Hematopoietic multipotent progenitor cell treated with erythropoietin and hydrocortisone succinate and interleukin-3 and kit ligand, for 6 days (in vitro differentiated cells): ENCODE results near the gene FAM83C.

Source experiments
- DNase-seq: peaks from one replicate; pipeline ENCODE4 v3.0.0-alpha.2; 2015

FAM83C gene

DNA sequence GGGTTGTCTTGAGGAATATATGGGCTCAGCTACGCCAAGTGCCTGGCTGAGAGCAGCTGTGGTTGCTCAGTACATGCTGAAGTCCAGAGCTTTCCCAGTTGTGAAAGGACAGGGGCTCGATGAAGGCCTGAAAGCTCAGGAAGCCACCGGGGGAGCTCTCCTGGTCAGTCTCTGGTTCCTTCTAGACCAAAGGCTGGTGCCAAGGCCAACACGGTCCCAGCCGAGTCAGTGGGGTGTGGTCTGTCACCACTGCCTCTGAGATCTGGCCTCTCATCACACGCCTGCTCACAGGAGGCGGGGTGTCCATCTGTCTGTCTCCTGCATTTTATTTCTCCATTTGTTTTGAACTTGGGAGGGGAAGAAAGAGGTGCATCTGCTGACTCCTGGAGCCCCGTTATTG is 4.9 kb upstream of the FAM83C start:
- peak; percentile 59 for DNase-seq

DNA sequence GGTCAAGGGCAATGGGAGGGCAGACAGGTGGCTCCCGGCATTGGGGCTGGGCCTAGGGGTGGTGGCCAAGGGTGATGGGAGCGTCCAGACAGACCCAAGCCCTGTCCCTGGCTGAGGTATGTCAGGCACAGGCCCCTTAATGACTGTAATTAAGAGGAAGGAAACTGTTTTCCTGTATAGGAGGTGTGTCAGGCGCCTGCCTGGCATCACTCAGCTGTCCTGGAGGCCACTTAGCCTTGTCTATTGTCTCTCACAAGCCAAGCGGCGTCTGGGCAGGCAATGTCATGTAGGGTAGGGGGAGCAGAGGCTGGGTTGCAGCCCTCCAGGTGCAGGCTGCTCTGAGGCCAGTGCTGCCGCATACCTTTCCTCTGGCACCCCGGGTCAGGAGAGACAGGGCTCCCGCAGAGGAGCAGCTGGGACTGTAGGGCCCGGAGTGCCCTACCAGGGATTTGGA is 3.9 kb upstream of the FAM83C start:
- DNase-seq, result no peak

DNA sequence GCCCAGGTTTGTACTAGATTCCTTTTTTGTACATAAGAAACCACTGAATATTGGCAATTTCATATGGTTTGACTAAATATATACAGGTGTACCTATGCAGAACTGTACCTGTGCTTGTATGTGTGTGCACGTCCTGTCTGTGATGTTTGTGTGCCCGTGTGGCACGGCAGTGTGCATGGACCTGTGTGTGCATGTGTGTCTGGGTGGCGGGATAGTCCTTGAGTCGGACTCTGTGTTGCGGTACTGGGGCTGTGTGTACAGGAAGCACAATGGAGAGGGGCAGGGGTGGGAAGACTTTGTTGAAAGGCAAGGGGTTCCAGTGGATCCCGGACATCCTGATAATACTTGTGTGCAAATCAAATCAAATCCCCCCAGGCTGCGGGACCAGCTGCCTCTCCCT is 3.4 kb upstream of the FAM83C start:
- no peak for DNase-seq

DNA sequence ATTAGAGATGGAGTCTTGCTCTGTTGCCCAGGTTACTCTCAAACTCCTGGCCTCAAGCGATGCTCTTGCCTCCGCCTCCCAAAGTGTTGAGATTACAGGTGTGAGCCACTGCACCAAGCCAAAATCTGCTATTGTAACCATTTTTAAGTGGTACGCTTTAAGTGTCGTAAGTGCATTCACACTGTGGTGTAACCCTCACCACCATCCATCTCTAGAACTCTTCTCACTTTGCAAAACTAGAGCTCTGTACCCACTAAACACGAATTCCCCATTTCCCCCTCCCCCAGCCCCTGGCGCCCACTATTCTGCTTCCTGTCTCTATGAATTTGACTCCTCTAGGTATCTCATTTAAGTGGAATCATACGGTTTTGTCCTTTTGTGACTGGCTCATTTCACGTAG is 2.8 kb upstream of the FAM83C start:
- no peak for DNase-seq

GRCh38 chr20:35294293-35294685 is 2.1 kb upstream of the FAM83C start:
- no peak for DNase-seq

GRCh38 chr20:35293303-35294292 is 1.4 kb upstream of the FAM83C start:
- no peak for DNase-seq

GRCh38 chr20:35292504-35293285 is 470 bp upstream of the FAM83C start:
- no peak for DNase-seq

DNA sequence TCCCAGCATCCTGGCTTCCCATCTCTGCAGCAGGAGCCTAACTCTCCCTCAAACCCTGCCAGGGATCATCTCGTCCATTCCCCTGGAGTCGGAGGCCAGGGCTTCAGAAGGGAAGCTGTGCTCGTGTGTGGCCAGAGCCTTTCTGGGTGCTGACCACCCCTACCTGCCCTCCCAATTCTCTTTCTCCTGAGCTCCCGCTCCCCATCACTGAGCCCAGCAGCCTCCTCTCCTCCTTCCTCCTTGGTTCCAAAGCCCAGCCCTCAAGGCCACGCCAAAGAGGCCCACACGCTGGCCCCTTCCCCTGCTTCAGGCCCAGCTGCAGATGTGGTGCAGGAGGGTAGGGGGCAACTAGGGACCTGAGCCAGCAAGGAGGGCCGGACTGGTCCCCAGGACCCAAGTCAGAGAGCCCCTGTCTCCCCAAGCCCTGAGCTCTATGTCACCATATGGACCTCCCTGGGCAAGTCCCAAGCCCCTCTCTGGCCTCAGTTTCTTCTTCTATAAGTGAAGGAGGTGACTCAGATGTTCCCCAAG is 1.3 kb downstream of the FAM83C start:
- no peak for DNase-seq

DNA sequence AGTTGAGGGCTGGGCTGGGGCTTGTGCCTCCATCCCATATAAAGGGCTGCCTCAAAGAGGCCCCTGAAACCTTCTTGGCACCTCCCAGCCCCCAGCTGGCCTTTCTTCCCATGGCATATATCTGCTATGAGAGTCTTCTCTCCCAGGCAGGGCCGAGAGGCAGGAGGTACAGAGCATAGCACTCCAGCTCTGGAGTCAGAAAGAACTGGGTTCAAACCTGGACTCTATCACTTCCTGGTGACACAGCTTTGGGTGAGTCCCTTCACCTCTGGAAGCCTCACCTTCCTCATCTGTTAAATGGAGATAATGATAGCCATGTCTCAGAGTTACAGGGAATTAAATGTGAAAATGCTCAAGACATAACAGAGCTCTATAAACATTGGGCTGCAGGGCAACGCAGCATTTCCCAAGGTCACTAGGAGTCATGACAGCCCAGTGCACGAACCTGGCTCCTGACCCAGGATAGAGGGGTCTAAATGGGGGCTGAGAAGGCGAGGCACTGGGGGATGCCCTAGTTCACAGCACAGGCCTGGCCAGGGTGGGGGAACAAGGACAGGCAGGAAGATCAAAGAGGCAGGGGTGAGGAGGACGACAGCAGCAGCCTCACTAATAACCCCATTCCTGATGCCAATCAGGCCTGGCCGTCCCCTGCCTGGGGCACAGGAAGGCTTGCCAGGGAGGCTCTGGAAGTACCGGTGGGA is 1.9 kb downstream of the FAM83C start:
- no peak for DNase-seq

- DNase-seq, result no peak
Observed at GRCh38 chr20:35288325-35289060, 3.7 kb downstream of the FAM83C start.

DNA sequence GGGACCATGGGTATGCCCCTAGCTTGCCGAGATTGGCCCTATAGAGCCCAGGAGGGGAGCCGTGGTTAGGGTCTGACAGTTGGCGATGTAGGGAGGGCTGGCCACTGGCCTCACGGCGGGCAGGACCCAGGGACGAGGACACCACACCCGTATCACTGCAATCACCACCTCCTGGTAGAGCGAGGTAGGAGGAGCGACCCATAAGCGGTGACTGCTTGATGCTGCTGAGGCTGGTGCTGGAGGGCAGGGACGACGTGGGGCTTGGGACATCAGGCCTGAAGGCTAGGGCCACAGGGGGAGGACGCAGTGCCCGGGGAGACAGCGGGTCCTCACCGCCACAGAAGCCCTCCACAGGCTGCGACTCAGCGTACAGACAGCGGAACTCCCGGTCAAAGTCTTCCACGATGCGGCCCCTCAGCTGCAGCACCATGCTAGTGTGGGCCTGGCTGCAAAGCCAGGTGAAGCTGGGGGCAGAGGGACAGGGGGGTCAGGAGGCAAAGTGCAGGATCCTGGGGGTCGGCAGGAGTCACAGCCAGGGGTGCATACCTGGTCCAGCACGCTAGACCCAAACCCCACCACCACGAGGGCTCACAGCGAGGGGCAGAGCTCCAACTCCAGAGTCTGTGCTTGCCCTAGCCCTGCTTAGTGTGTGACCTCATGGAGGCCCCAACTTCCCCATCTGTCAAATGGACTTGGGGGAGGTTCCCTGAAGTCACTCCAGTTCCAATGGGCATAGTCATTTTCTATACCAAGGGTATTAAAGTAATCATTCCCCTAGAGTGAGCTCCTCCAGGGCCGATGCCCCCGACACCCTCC is 4.5 kb downstream of the FAM83C start:
- DNase-seq, result no peak

- DNase-seq, result no peak
Observed at GRCh38 chr20:35286899-35287508, 5.2 kb downstream of the FAM83C start.

- no peak for DNase-seq
Observed at GRCh38 chr20:35286077-35286898, 5.9 kb downstream of the FAM83C start.

DNA sequence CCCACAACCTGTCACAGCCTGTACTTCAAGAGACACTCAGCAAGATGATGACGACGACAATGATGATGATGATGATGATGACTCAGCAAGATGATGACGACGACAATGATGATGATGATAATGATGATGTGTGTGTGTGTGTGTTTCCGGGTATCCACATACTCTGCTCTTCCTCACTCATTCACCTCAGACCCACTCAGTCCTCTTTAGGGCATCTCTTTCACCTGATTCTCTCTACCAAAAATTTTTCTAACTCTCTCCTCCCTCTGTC is 6.5 kb downstream of the FAM83C start:
- no peak for DNase-seq

- DNase-seq, result no peak
Observed at GRCh38 chr20:35284992-35285805, 7.0 kb downstream of the FAM83C start.

- DNase-seq, result peak; percentile 95
Observed at GRCh38 chr20:35284267-35284991, 7.8 kb downstream of the FAM83C start, which contains the start of gene EIF6. Gene EIF6, minus strand, starts transcription at chr20:35284772. Its CDS starts 285 bp downstream, at chr20:35284487.

DNA sequence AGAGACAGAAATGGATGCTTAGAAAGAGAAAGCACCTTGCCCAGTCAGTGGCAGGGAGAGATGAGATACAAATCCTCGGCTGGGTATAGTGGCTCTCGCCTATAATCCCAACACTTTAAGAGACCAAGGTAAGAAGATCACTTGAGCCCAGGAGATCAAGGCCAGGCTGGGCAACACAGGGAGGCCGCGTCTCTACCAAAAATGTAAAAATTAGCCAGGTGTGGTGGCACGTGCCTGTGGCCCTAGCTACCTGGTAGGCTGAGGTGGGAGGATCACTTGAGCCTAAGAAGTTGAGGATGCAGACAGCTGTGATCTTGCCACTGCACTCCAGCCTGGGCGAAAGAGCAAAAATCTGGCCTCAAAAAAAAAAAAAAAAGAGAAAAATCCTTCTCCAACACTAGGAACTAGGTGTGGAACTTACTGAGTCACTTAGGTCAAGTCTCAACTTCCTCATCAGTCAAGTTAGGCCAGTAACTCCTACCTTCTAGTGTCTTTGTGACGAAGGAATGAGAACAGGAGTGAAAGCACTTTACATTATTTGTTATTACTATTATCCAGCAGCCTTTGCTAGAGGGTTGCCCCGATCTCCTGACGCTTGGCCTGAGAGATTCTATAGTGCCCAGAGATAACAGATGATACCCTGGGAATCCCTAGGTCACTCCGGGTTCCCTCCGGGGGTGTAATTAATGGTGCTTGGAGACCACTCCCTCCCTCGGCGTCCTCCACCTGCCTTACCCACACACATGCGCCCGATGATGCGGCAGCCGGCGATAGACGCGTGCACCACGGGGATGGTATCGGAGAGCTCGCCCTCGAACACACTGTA is 8.6 kb downstream of the FAM83C start:
- peak; percentile 43 for DNase-seq
